PC-9 (cell line): ENCODE data around the gene ANO9. TPM values are rescaled to one million over a fixed set of nuclear protein-coding genes. Genes with fewer than 3 reads are reported as not detected.

Experiments
- BruUV-seq: library from RNA; stranded (reverse); fragments of 400-500 nt; replicated peaks from 2 replicates; lab custom pipeline; 2021; lab: Mats Ljungman, UMichigan
- CTCF ChIA-PET: fragments of 300-600 bp; sonication (Branson Sonifier 250); formaldehyde crosslinking; loops from one replicate; lab custom pipeline; 2022; ENCODE audit warnings: antibody characterized with exemption; lab: Charles Lee
- POLR2A ChIA-PET: fragments of 300-600 bp; sonication (Branson Sonifier 250); formaldehyde crosslinking; loops from one replicate; lab custom pipeline; 2022; ENCODE audit warnings: antibody characterized with exemption; ENCODE audit not compliant: unreplicated experiment; lab: Charles Lee
- DNase-seq, 2 experiments: peaks; one replicate each; pipeline versions ENCODE4 v3.0.0 to v3.0.0-alpha.2; 2015 to 2022; ENCODE audit warnings: mixed read lengths in 1 of 2
- H2AFZ ChIP-seq: fragments of 200-600 bp; sonication (generic); 2 replicates; pipeline ENCODE4 v1.8.1; 2017; ENCODE audit warnings: antibody characterized with exemption
- H3F3A ChIP-seq: fragments of 200-600 bp; sonication (generic); 2 replicates; pipeline ENCODE4 v1.8.1; 2017; ENCODE audit warnings: antibody characterized with exemption, mild to moderate bottlenecking, low read depth; ENCODE audit not compliant: insufficient read depth
- H3K27ac ChIP-seq: fragments of 200-600 bp; sonication (generic); 2 replicates; pipeline ENCODE4 v1.6.1; 2016; ENCODE audit warnings: mixed run types
- H3K27me3 ChIP-seq: fragments of 200-600 bp; sonication (generic); 2 replicates; pipeline ENCODE4 v1.6.1; 2016; ENCODE audit warnings: low read depth, mixed run types; ENCODE audit not compliant: insufficient read depth
- H3K36me3 ChIP-seq: fragments of 200-600 bp; sonication (generic); 2 replicates; pipeline ENCODE4 v1.6.1; 2016; ENCODE audit warnings: low read depth, mixed run types
- H3K4me1 ChIP-seq: fragments of 200-600 bp; sonication (generic); replicated peaks from 2 replicates; pipeline ENCODE4 v1.6.1; 2016; ENCODE audit warnings: mixed run types; ENCODE audit not compliant: insufficient read depth
- H3K4me2 ChIP-seq: fragments of 200-600 bp; sonication (generic); 2 replicates; pipeline ENCODE4 v1.6.1; 2017; ENCODE audit warnings: mixed run types
- H3K4me3 ChIP-seq: fragments of 200-600 bp; sonication (generic); 2 replicates; pipeline ENCODE4 v1.6.1; 2016; ENCODE audit warnings: mixed run types
- H3K79me2 ChIP-seq: fragments of 200-600 bp; sonication (generic); 2 replicates; pipeline ENCODE4 v1.6.1; 2017; ENCODE audit warnings: low read depth, mixed run types
- H3K9me2 ChIP-seq: fragments of 200-600 bp; sonication (generic); 2 replicates; pipeline ENCODE4 v1.8.1; 2017; ENCODE audit warnings: mild to moderate bottlenecking; ENCODE audit not compliant: insufficient read depth
- H3K9me3 ChIP-seq: fragments of 200-600 bp; sonication (generic); 2 replicates; pipeline ENCODE4 v1.8.1; 2016; ENCODE audit warnings: low read depth; ENCODE audit not compliant: insufficient read depth
- H4K20me1 ChIP-seq: fragments of 200-600 bp; sonication (generic); 2 replicates; pipeline ENCODE4 v1.8.1; 2017; ENCODE audit not compliant: insufficient read depth
- EZH2 ChIP-seq: fragments of 200-600 bp; sonication (generic); IDR thresholded peaks from 2 replicates; pipeline ENCODE4 v1.8.0; 2017; ENCODE audit warnings: antibody characterized with exemption, low read depth
- intact Hi-C: fragments of 100-400 bp; cut with micrococcal nuclease; formaldehyde crosslinking; loops from one replicate; pipeline ENCODE4 v1.10.0; 2022; ENCODE audit not compliant: unreplicated experiment
- total RNA-seq: library from RNA; stranded (reverse); gene quantifications from 2 replicates; pipeline ENCODE4 v1.2.3, GENCODE V29; 2021
- TF ChIP-seq, protein P1 (sequence below): fragments of 200-600 bp; sonication (generic); conservative IDR thresholded peaks from 2 replicates; pipeline ENCODE4 v1.6.1; 2017; ENCODE audit warnings: mixed run types, antibody characterized with exemption, mild to moderate bottlenecking, moderate library complexity

Gene ANO9
- total RNA-seq, 1 experiment from 2014 or later: 18.1 TPM

- intact Hi-C loops: no loop called here
- no peak overlapping the region for H3K4me2 ChIP-seq
- no peaks in the 10 kb centered on the region for H4K20me1 ChIP-seq
- no peak overlapping the region for H3K27ac ChIP-seq
- H3K9me2 ChIP-seq: no peaks in the 10 kb centered on the region
- H3K79me2 ChIP-seq: no peaks in the 10 kb centered on the region
- TF ChIP-seq EZH2: no peak
- TF ChIP-seq, protein P1, sequence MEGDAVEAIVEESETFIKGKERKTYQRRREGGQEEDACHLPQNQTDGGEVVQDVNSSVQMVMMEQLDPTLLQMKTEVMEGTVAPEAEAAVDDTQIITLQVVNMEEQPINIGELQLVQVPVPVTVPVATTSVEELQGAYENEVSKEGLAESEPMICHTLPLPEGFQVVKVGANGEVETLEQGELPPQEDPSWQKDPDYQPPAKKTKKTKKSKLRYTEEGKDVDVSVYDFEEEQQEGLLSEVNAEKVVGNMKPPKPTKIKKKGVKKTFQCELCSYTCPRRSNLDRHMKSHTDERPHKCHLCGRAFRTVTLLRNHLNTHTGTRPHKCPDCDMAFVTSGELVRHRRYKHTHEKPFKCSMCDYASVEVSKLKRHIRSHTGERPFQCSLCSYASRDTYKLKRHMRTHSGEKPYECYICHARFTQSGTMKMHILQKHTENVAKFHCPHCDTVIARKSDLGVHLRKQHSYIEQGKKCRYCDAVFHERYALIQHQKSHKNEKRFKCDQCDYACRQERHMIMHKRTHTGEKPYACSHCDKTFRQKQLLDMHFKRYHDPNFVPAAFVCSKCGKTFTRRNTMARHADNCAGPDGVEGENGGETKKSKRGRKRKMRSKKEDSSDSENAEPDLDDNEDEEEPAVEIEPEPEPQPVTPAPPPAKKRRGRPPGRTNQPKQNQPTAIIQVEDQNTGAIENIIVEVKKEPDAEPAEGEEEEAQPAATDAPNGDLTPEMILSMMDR: no peak
- CTCF ChIA-PET: no interaction called here
- 0 out of 2 replicates have a peak, but pooled peaks cover 3% of the 10 kb centered on the region for H3F3A ChIP-seq
- no peak overlapping the region for H3K4me3 ChIP-seq
- POLR2A ChIA-PET: interaction anchor here (0.7 kb wide), 1 partner anchor 285 kb away, joined by 3 read pairs; no protein-coding TSS in a partner anchor
- no peak for DNase-seq
- no peaks in the 10 kb centered on the region for H3K4me1 ChIP-seq
- H3K9me3 ChIP-seq: no peaks in the 10 kb centered on the region
- H3K36me3 ChIP-seq: no peaks in the 10 kb centered on the region
- no peaks in the 10 kb centered on the region for H3K27me3 ChIP-seq
- no peak overlapping the region for H2AFZ ChIP-seq
- BruUV-seq: no TSS peak
Measured at GRCh38 chr11:408154-409007, 33.4 kb downstream of the ANO9 start.

GRCh38 chr11:407651-408123 lies 34.1 kb downstream of the ANO9 start:
- intact Hi-C loops: no loop called here
- POLR2A ChIA-PET: interaction anchor here (0.6 to 0.9 kb wide), 5 partner anchors 14 to 504 kb away, joined by 3 to 9 read pairs (median 5); partner anchors contain the start of genes BET1L, PKP3 and RIC8A
- Histone ChIP-seq H3K36me3 (no peaks in the 10 kb centered on the region), H3K4me3 (no peak overlapping the region), H4K20me1 (no peaks in the 10 kb centered on the region), H3K27ac (no peak overlapping the region), H3K9me3 (no peaks in the 10 kb centered on the region), H3K79me2 (no peaks in the 10 kb centered on the region), H2AFZ (no peak overlapping the region), H3K4me2 (no peak overlapping the region), H3F3A (0 out of 2 replicates have a peak, but pooled peaks cover 3% of the 10 kb centered on the region), H3K4me1 (no peaks in the 10 kb centered on the region), H3K9me2 (no peaks in the 10 kb centered on the region), H3K27me3 (no peaks in the 10 kb centered on the region)
- no peak for DNase-seq
- TF ChIP-seq, protein P1: no peak
- no peak for TF ChIP-seq EZH2
- CTCF ChIA-PET: interaction anchor here (1.0 kb wide), 2 partner anchors 41 to 43 kb away, joined by 4 to 8 read pairs; no protein-coding TSS in a partner anchor
- BruUV-seq: no TSS peak

DNA sequence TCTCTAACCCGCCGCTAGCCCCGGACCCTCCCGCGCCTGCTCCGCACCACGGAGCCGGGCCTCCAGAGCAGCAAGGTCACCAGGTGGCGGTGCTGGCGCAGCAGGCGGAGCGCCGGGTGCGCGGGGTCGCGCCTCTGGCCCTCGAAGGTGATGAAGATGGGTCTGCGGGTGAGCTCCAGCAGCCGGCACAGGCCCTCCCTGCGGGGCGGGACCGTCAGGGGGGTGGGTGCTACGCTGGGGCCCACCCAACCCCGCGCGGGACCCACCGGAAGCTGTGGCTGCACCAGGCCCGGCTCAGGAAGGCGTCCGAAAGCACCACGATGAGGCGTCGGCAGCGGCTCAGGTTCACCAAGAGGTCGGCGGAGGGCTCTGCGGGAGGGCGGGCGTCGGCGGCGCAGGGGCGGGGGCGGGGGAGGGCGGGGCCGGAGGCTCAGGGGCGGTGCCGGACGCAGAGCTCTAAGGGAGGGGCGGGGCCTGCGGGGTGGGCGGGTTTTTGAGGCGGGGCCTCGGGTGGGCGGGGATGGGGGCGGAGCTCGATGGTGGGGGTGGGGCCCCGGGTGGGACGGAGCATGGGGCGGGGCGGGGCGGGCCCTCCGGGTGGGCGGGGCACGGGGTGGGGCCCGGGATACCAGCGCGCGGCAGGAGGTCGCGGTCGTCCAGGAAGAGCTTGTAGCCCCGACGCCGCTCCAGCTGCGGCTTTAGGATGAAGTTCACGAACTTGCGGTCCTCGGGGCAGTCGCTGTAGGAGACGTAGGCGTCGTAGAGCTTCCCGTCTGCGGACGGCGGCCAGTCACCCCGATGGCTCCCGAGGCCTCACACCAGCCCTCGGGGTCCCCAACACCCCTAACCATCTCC lies 34.8 kb downstream of the ANO9 start:
- peak overlapping the region; percentile 53 for H3K4me2 ChIP-seq
- H3F3A ChIP-seq: 0 out of 2 replicates have a peak, but pooled peaks cover 3% of the 10 kb centered on the region
- intact Hi-C loops: no loop called here
- ChIA-PET POLR2A (interaction anchor here (0.5 to 0.9 kb wide), 6 partner anchors 13 to 505 kb away, joined by 4 to 10 read pairs (median 6); partner anchors contain the start of genes BET1L, PKP3, RIC8A and RNH1), CTCF (interaction anchor here (1.0 kb wide), 2 partner anchors 41 to 43 kb away, joined by 4 to 8 read pairs; no protein-coding TSS in a partner anchor)
- no peak overlapping the region; the same call in 1 of the 2 replicates for H3K4me3 ChIP-seq
- H3K9me2 ChIP-seq: no peaks in the 10 kb centered on the region
- H2AFZ ChIP-seq: no peak overlapping the region
- TF ChIP-seq, protein P1: no peak
- no peak for TF ChIP-seq EZH2
- no peak overlapping the region for H3K27ac ChIP-seq
- DNase-seq: peak; percentile 49 to 60
- no peaks in the 10 kb centered on the region for H4K20me1 ChIP-seq
- H3K4me1 ChIP-seq: no peaks in the 10 kb centered on the region
- no peaks in the 10 kb centered on the region for H3K36me3 ChIP-seq
- H3K79me2 ChIP-seq: no peaks in the 10 kb centered on the region
- H3K27me3 ChIP-seq: no peaks in the 10 kb centered on the region
- BruUV-seq: no TSS peak
- no peaks in the 10 kb centered on the region for H3K9me3 ChIP-seq
